UCSD-AML1 (cell line): Measurements from ENCODE around the gene ZNF575.

Source experiments
- DNase-seq: peaks from one replicate; lab custom pipeline; 2025; ENCODE audit not compliant: unreplicated experiment; lab: John Stamatoyannopoulos, UW

ZNF575 gene

GRCh38 chr19:43532962-43533545 is at the start of gene ZNF575:
Gene ZNF575, plus strand, starts transcription at chr19:43533188. Its CDS starts 1,235 bp downstream, at chr19:43534423.
- DNase-seq: peak; percentile 87

GRCh38 chr19:43483281-43483680 is 49.7 kb upstream of the ZNF575 start:
- no peak for DNase-seq

- DNase-seq: no peak
Observed at GRCh38 chr19:43485951-43486350, 47.0 kb upstream of the ZNF575 start.

- no peak for DNase-seq
Observed at GRCh38 chr19:43486412-43486811, 46.6 kb upstream of the ZNF575 start.

GRCh38 chr19:43488179-43488578 is 44.8 kb upstream of the ZNF575 start:
- no peak for DNase-seq

- peak; percentile 20 for DNase-seq
Observed at GRCh38 chr19:43489310-43489709, 43.7 kb upstream of the ZNF575 start.

GRCh38 chr19:43489979-43490599 is 42.9 kb upstream of the ZNF575 start:
- no peak for DNase-seq

- no peak for DNase-seq
Observed at GRCh38 chr19:43490759-43491158, 42.2 kb upstream of the ZNF575 start.

GRCh38 chr19:43495082-43495481 is 37.9 kb upstream of the ZNF575 start:
- DNase-seq: no peak

- no peak for DNase-seq
Observed at GRCh38 chr19:43496960-43497359, 36.0 kb upstream of the ZNF575 start.

GRCh38 chr19:43498233-43498842 is 34.6 kb upstream of the ZNF575 start:
- DNase-seq: no peak

- no peak for DNase-seq
Observed at GRCh38 chr19:43499042-43499441, 33.9 kb upstream of the ZNF575 start.

GRCh38 chr19:43501661-43502418 is 31.1 kb upstream of the ZNF575 start:
- DNase-seq: no peak

GRCh38 chr19:43502419-43502976 is 30.5 kb upstream of the ZNF575 start:
- no peak for DNase-seq

- peak; percentile 98 for DNase-seq
Observed at GRCh38 chr19:43503501-43504425, 29.2 kb upstream of the ZNF575 start.

GRCh38 chr19:43504426-43505185 is 28.4 kb upstream of the ZNF575 start, which contains the start of gene PHLDB3:
Gene PHLDB3, minus strand, starts transcription at chr19:43504746. Its CDS starts 628 bp downstream, at chr19:43504118.
- no peak for DNase-seq

GRCh38 chr19:43505186-43505456 is 27.9 kb upstream of the ZNF575 start:
- no peak for DNase-seq

- DNase-seq: no peak
Observed at GRCh38 chr19:43505941-43506340, 27.0 kb upstream of the ZNF575 start.

- DNase-seq: no peak
Observed at GRCh38 chr19:43506629-43507028, 26.4 kb upstream of the ZNF575 start.

GRCh38 chr19:43507880-43508279 is 25.1 kb upstream of the ZNF575 start:
- DNase-seq: no peak
